K562 (cell line): ENCODE results near the gene ITK. TPM values are rescaled to one million over a fixed set of nuclear protein-coding genes. Genes with fewer than 3 reads are reported as not detected.

Experiments used
- CREBBP ChIP-seq: IDR thresholded peaks from one replicate; pipeline ENCODE4 v1.6.1; 2012; ENCODE audit warnings: low read depth, mild to moderate bottlenecking, control low read depth, inconsistent platforms, low read length
- SRSF3 ChIP-seq: fragments of 200-400 bp; formaldehyde crosslinking; IDR thresholded peaks from 2 replicates; pipeline ENCODE4 v1.6.1; 2016; ENCODE audit warnings: mild to moderate bottlenecking, low read length, moderate library complexity; ENCODE audit not compliant: insufficient read depth
- polyA plus RNA-seq, 8 experiments: library from polyadenylated mRNA; depleted of rRNA in 4 of 8; stranded (reverse) in 5 of 8; unstranded in 3 of 8; fragments of >200 nt; fragmentation: Nextera tagmentation in 2 of 8; fragmentation: Illumina TruSeq in 1 of 8; extraction: Ambion mirVana in 2 of 8; extraction: Trizol in 1 of 8; gene quantifications; 2 replicates each; pipeline versions ENCODE4 v1.2.1 to v1.2.3, GENCODE V29; 2011 to 2014; ENCODE audit warnings: inconsistent platforms in 1 of 8, missing spikeins in 1 of 8
- total RNA-seq, 7 experiments: library from RNA; depleted of rRNA in 6 of 7; stranded (reverse); fragments of >200 nt in 6 of 7; fragmentation: Illumina TruSeq in 2 of 7; extraction: Trizol in 2 of 7; gene quantifications; 2 replicates each; pipeline versions ENCODE4 v1.2.1 to v1.2.3, GENCODE V29; 2011 to 2021; ENCODE audit warnings: low replicate concordance in 1 of 7
- TF ChIP-seq, protein P1 (sequence below): fragments of 250-450 bp; sonication (Bioruptor Pico); IDR thresholded peaks from 2 replicates; pipeline ENCODE4 v1.4.0; 2020; ENCODE audit warnings: mild to moderate bottlenecking
- TF ChIP-seq, protein P2 (sequence below): sonication (generic); formaldehyde crosslinking; IDR thresholded peaks from 2 replicates; pipeline ENCODE4 v1.8.0; 2023; ENCODE audit warnings: mild to moderate bottlenecking, missing genetic modification reagents

The ITK gene
- total and polyA plus RNA-seq, 9 of the 15 experiments (the other 6 are each of a cell fraction or from before 2014, with no cell fraction given) = 0.04 to 0.75 TPM; not detected in 7

- TF ChIP-seq, protein P1, sequence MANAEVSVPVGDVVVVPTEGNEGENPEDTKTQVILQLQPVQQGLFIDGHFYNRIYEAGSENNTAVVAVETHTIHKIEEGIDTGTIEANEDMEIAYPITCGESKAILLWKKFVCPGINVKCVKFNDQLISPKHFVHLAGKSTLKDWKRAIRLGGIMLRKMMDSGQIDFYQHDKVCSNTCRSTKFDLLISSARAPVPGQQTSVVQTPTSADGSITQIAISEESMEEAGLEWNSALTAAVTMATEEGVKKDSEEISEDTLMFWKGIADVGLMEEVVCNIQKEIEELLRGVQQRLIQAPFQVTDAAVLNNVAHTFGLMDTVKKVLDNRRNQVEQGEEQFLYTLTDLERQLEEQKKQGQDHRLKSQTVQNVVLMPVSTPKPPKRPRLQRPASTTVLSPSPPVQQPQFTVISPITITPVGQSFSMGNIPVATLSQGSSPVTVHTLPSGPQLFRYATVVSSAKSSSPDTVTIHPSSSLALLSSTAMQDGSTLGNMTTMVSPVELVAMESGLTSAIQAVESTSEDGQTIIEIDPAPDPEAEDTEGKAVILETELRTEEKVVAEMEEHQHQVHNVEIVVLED (CRISPR knock-in tag) = no peak
- TF ChIP-seq CREBBP (no peak), SRSF3 (no peak)
- TF ChIP-seq, protein P2, sequence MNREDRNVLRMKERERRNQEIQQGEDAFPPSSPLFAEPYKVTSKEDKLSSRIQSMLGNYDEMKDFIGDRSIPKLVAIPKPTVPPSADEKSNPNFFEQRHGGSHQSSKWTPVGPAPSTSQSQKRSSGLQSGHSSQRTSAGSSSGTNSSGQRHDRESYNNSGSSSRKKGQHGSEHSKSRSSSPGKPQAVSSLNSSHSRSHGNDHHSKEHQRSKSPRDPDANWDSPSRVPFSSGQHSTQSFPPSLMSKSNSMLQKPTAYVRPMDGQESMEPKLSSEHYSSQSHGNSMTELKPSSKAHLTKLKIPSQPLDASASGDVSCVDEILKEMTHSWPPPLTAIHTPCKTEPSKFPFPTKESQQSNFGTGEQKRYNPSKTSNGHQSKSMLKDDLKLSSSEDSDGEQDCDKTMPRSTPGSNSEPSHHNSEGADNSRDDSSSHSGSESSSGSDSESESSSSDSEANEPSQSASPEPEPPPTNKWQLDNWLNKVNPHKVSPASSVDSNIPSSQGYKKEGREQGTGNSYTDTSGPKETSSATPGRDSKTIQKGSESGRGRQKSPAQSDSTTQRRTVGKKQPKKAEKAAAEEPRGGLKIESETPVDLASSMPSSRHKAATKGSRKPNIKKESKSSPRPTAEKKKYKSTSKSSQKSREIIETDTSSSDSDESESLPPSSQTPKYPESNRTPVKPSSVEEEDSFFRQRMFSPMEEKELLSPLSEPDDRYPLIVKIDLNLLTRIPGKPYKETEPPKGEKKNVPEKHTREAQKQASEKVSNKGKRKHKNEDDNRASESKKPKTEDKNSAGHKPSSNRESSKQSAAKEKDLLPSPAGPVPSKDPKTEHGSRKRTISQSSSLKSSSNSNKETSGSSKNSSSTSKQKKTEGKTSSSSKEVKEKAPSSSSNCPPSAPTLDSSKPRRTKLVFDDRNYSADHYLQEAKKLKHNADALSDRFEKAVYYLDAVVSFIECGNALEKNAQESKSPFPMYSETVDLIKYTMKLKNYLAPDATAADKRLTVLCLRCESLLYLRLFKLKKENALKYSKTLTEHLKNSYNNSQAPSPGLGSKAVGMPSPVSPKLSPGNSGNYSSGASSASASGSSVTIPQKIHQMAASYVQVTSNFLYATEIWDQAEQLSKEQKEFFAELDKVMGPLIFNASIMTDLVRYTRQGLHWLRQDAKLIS (CRISPR knock-in tag) = no peak
- TF ChIP-seq, all 486 proteins: peak for 0
These were observed 41.3 kb downstream of the ITK start (continued) for GRCh38 chr5:157221959-157222358.
